ENCODE measurements around the gene SMS.
A peak's percentile ranks its signal among the peaks of the same experiment; 100 is the strongest.
"Not testable (repeated sequence)": the region's sequence is repeated elsewhere in the genome, so short reads cannot be mapped to it uniquely, and the experiment has no call there.

Gene SMS

GRCh38 chrX:21940356-21940829 is at the start of gene SMS:
Gene SMS (plus strand): TSS chrX:21940709. CDS start chrX:21940825, 116 bp downstream.
- DNase-seq = peak; percentile 47 to 53

GRCh38 chrX:21905313-21905712 is 35.2 kb upstream of the SMS start:
- DNase-seq = no peak

GRCh38 chrX:21905953-21906352 is 34.6 kb upstream of the SMS start:
- DNase-seq = no peak

GRCh38 chrX:21907260-21907659 is 33.2 kb upstream of the SMS start:
- DNase-seq = no peak

GRCh38 chrX:21911481-21911880 is 29.0 kb upstream of the SMS start:
- no peak for DNase-seq

- DNase-seq = no peak
Observed at GRCh38 chrX:21912220-21912619, 28.3 kb upstream of the SMS start.

GRCh38 chrX:21912989-21913388 is 27.5 kb upstream of the SMS start:
- no peak for DNase-seq

GRCh38 chrX:21926116-21926515 is 14.4 kb upstream of the SMS start:
- DNase-seq = no peak

GRCh38 chrX:21926527-21927278 is 13.8 kb upstream of the SMS start:
- no peak for DNase-seq

GRCh38 chrX:21929209-21929608 is 11.3 kb upstream of the SMS start:
- DNase-seq = no peak

- DNase-seq = no peak
Observed at GRCh38 chrX:21930986-21931385, 9.5 kb upstream of the SMS start.

GRCh38 chrX:21932292-21933002 is 8.1 kb upstream of the SMS start:
- DNase-seq = no peak

GRCh38 chrX:21933077-21933476 is 7.4 kb upstream of the SMS start:
- DNase-seq = no peak

- DNase-seq = no peak
Observed at GRCh38 chrX:21934414-21934813, 6.1 kb upstream of the SMS start.

GRCh38 chrX:21939906-21940305 is 603 bp upstream of the SMS start:
- DNase-seq = no peak

GRCh38 chrX:21943460-21944135 is 3.1 kb downstream of the SMS start:
- DNase-seq = no peak

- no peak for DNase-seq
Observed at GRCh38 chrX:21944136-21944615, 3.7 kb downstream of the SMS start.

- DNase-seq = no peak
Observed at GRCh38 chrX:21946925-21947641, 6.6 kb downstream of the SMS start.

GRCh38 chrX:21947671-21948070 is 7.2 kb downstream of the SMS start:
- no peak for DNase-seq

- DNase-seq = no peak
Observed at GRCh38 chrX:21948897-21949578, 8.5 kb downstream of the SMS start.

GRCh38 chrX:21949689-21950088 is 9.2 kb downstream of the SMS start:
- DNase-seq = no peak

GRCh38 chrX:21950557-21950956 is 10.0 kb downstream of the SMS start:
- DNase-seq = not testable (repeated sequence)

Measured in stimulated activated CD4-positive, alpha-beta T cell treated with anti-CD3 and anti-CD28 coated beads, Interleukin-2, amount 100 ng/mL, for 48 hours (primary cell).